Measurements from ENCODE around the gene CTIF. TPM values are rescaled to one million over a fixed set of nuclear protein-coding genes. Genes with fewer than 3 reads are reported as not detected.

Gene CTIF
- total and polyA plus RNA-seq, 11 donors, result 21.2 to 93.0 (median 68.0) TPM

- WGBS, 4 donors, result 47 to 59% (median 57%) methylated on average over 5 of the region's 5 CpGs
- peaks cover 5 to 56% (median 37%) of the 10 kb centered on the region in 12 donors for H3K4me1 ChIP-seq
- no peak for ATAC-seq
- no peak overlapping the region for H3K27ac ChIP-seq
- TF ChIP-seq POLR2A (IDR thresholded peaks at IDR 0.05), result no peak
- TF ChIP-seq, protein P1, sequence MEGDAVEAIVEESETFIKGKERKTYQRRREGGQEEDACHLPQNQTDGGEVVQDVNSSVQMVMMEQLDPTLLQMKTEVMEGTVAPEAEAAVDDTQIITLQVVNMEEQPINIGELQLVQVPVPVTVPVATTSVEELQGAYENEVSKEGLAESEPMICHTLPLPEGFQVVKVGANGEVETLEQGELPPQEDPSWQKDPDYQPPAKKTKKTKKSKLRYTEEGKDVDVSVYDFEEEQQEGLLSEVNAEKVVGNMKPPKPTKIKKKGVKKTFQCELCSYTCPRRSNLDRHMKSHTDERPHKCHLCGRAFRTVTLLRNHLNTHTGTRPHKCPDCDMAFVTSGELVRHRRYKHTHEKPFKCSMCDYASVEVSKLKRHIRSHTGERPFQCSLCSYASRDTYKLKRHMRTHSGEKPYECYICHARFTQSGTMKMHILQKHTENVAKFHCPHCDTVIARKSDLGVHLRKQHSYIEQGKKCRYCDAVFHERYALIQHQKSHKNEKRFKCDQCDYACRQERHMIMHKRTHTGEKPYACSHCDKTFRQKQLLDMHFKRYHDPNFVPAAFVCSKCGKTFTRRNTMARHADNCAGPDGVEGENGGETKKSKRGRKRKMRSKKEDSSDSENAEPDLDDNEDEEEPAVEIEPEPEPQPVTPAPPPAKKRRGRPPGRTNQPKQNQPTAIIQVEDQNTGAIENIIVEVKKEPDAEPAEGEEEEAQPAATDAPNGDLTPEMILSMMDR (IDR thresholded peaks at IDR 0.05), result no peak
- no peaks in the 10 kb centered on the region for H3K9me3 ChIP-seq
- H3K27me3 ChIP-seq, result no peaks in the 10 kb centered on the region
- peaks cover 0 to 11% (median 0%) of the 10 kb centered on the region in 9 donors for H3K36me3 ChIP-seq
- intact Hi-C loops (cut with DNase I), result loop anchor here in 2 of 10 donors (5.0 kb wide), 3 partner anchors 39 to 94 kb away; no protein-coding TSS in a partner anchor
- peak in 1 of 5 donors; percentile 24 for DNase-seq
- H3K4me3 ChIP-seq, result no peak overlapping the region
Observed at GRCh38 chr18:48853588-48853987, 314.8 kb downstream of the CTIF start.

DNA sequence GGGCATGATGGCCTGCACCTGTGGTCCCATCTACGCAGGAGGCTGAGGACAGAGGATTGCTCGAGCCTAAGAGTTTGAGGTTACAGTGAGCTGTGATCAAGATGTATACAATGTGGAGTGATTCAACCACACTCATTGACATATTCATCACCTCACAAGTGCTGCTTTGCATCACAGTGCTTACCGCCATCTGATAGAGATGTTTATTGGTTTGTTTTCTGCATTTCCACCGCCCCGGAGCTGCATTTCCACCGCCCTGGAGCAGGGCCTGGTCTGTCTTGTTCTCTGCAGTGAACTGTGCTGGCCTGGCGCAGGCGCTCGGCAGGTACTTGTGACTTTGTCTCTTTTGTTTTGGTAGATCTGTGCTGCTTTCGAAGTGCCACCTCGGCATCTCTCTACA lies 315.9 kb downstream of the CTIF start:
- Histone ChIP-seq H3K27ac (no peak overlapping the region), H3K36me3 (peaks cover 0 to 17% (median 0%) of the 10 kb centered on the region in 9 donors), H3K4me3 (no peak overlapping the region), H3K27me3 (no peaks in the 10 kb centered on the region), H3K4me1 (peaks cover 5 to 55% (median 37%) of the 10 kb centered on the region in 12 donors), H3K9me3 (no peaks in the 10 kb centered on the region)
- intact Hi-C loops (cut with DNase I), result loop anchor here in 2 of 10 donors (5.0 kb wide), 3 partner anchors 38 to 93 kb away; no protein-coding TSS in a partner anchor
- TF ChIP-seq, protein P1 (IDR thresholded peaks at IDR 0.05), result no peak
- TF ChIP-seq POLR2A (IDR thresholded peaks at IDR 0.05), result no peak
- WGBS, 4 donors, result 80 to 97% (median 86%) methylated on average over 11 of the region's 11 CpGs
- DNase-seq, result peak in 2 of 5 donors; percentile 15 to 20
- no peak for ATAC-seq

- peaks cover 0 to 23% (median 4%) of the 10 kb centered on the region in 9 donors for H3K36me3 ChIP-seq
- intact Hi-C loops (cut with DNase I), result no loop called here
- 80 to 89% (median 88%) methylated on average over 18 of the region's 18 CpGs for WGBS, 4 donors
- TF ChIP-seq, protein P1 (IDR thresholded peaks at IDR 0.05), result no peak
- no peak overlapping the region for H3K4me3 ChIP-seq
- H3K27me3 ChIP-seq, result no peaks in the 10 kb centered on the region
- no peaks in the 10 kb centered on the region for H3K9me3 ChIP-seq
- DNase-seq (peak in 3 of 5 donors; percentile 47 to 61 (median 59)), ATAC-seq (no peak)
- peaks cover 5 to 53% (median 29%) of the 10 kb centered on the region in 12 donors for H3K4me1 ChIP-seq
- no peak overlapping the region for H3K27ac ChIP-seq
Observed at GRCh38 chr18:48855422-48856377, 316.9 kb downstream of the CTIF start.

DNA sequence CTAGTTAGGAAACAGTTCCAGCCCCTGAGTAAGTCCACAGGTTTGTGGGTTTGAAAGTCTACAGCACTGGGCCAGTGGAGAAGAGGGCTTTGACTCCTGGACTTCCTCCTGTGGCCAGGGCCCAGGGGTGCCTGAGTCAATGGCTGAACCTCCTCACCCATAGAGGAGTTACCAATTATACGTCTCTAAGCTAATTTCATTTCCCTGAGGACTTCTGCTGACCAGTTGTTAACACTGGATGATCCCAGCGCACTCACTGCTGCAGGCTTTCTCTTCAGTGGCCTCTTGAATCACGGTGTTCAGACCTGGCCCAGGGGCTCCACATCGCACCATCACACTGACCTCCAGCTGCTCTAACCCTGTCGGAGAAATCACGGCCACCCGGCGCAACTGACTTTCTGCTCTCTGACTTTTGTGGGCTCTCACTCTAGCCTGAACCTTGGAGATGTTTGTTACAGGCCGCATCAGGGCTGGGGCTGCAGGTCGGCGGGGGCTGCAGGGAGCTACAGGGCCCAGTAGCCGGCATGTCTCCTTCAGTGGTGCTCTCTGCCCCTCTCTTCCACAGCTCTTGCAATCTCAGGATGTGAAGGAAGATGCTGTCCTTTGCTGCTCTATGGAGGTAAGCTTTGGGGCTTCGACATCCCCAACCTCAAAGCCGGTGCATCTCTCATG lies 318.3 kb downstream of the CTIF start:
- no peak overlapping the region for H3K4me3 ChIP-seq
- intact Hi-C loops (cut with DNase I), result no loop called here
- no peak overlapping the region for H3K27ac ChIP-seq
- 92 to 99% (median 96%) methylated on average over 11 to 14 of the region's 14 CpGs for WGBS, 4 donors
- no peaks in the 10 kb centered on the region for H3K27me3 ChIP-seq
- TF ChIP-seq, protein P1 (IDR thresholded peaks at IDR 0.05), result no peak
- no peak for TF ChIP-seq POLR2A (IDR thresholded peaks at IDR 0.05)
- peaks cover 0 to 23% (median 4%) of the 10 kb centered on the region in 9 donors for H3K36me3 ChIP-seq
- no peak for ATAC-seq
- H3K4me1 ChIP-seq, result peaks cover 0 to 38% (median 15%) of the 10 kb centered on the region in 12 donors
- no peaks in the 10 kb centered on the region for H3K9me3 ChIP-seq
- peak in 2 of 5 donors; percentile 12 to 27 for DNase-seq

All from heart left ventricle (tissue), 16 donors.